ENCODE data around the gene PPP3CA.

Gene PPP3CA

DNA sequence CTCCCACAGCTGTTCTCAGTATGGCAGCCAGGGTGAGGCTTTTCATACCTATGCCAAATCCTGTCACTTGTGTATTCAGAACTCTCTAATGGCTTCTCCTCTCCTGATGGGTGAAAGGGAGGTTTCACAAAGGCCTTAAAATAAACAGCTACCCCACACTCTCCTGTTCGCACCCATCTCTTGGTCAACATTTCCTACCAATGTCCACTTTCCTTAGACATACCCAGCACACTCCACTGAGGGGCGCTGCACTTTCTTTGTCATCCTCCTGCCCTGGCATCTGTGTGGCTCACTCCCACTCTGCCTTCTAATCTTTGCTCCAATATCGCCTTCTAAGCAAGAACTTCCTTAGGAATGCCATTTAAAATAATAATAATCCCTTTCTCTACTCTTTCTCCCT lies 313.3 kb downstream of the PPP3CA start:
- TF ChIP-seq, protein P1, sequence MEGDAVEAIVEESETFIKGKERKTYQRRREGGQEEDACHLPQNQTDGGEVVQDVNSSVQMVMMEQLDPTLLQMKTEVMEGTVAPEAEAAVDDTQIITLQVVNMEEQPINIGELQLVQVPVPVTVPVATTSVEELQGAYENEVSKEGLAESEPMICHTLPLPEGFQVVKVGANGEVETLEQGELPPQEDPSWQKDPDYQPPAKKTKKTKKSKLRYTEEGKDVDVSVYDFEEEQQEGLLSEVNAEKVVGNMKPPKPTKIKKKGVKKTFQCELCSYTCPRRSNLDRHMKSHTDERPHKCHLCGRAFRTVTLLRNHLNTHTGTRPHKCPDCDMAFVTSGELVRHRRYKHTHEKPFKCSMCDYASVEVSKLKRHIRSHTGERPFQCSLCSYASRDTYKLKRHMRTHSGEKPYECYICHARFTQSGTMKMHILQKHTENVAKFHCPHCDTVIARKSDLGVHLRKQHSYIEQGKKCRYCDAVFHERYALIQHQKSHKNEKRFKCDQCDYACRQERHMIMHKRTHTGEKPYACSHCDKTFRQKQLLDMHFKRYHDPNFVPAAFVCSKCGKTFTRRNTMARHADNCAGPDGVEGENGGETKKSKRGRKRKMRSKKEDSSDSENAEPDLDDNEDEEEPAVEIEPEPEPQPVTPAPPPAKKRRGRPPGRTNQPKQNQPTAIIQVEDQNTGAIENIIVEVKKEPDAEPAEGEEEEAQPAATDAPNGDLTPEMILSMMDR (IDR thresholded peaks at IDR 0.05; ENCODE audit: low read length, missing control alignments) = no peak

GRCh38 chr4:101032541-101032940 lies 314.8 kb downstream of the PPP3CA start:
- TF ChIP-seq, protein P1 (IDR thresholded peaks at IDR 0.05; ENCODE audit: low read length, missing control alignments) = no peak
- no peak for DNase-seq (ENCODE audit: low read depth)
- no peak overlapping the region for H3K4me3 ChIP-seq (replicated peaks; ENCODE audit: low read depth, low read length)

More for the DNA sequence above, 313.3 kb downstream of the PPP3CA start:
- no peak for DNase-seq (ENCODE audit: low read depth)
- no peak overlapping the region for H3K4me3 ChIP-seq (replicated peaks; ENCODE audit: low read depth, low read length)

GRCh38 chr4:101031971-101032370 lies 315.4 kb downstream of the PPP3CA start:
- DNase-seq (ENCODE audit: low read depth) = no peak
- no peak overlapping the region for H3K4me3 ChIP-seq (replicated peaks; ENCODE audit: low read depth, low read length)
- TF ChIP-seq, protein P1 (IDR thresholded peaks at IDR 0.05; ENCODE audit: low read length, missing control alignments) = no peak

- DNase-seq (ENCODE audit: low read depth) = no peak
- TF ChIP-seq, protein P1 (IDR thresholded peaks at IDR 0.05; ENCODE audit: low read length, missing control alignments) = no peak
These were observed 318.4 kb downstream of the PPP3CA start for GRCh38 chr4:101028886-101029285.

GRCh38 chr4:101027721-101028120 lies 319.6 kb downstream of the PPP3CA start:
- TF ChIP-seq, protein P1 (IDR thresholded peaks at IDR 0.05; ENCODE audit: low read length, missing control alignments) = no peak
- H3K4me3 ChIP-seq (replicated peaks; ENCODE audit: low read depth, low read length) = no peak overlapping the region
- peak; percentile 73 for DNase-seq (ENCODE audit: low read depth)

More at GRCh38 chr4:101028886-101029285, 318.4 kb downstream of the PPP3CA start:
- no peak overlapping the region for H3K4me3 ChIP-seq (replicated peaks; ENCODE audit: low read depth, low read length)

DNA sequence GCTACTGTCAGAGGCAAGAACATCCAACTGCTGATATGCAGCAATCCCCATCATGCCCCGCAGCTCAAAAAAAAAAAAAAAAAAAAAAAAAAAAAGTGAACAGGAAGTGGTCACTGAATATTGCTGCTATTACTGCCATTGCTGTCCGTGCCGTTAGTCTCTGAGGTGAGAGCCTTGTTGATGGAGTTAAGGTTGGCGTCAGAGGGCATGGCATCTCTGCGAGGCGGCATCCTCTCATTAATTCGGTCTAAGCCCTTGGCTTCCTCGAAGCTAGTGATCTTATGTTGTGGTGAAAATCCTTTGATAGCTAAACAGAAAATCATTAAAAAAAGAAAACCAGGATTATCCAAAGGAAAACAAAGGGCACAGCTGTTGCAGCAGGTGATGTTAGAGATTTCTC lies 321.6 kb downstream of the PPP3CA start:
- TF ChIP-seq, protein P1 (IDR thresholded peaks at IDR 0.05; ENCODE audit: low read length, missing control alignments) = no peak
- no peak overlapping the region for H3K4me3 ChIP-seq (replicated peaks; ENCODE audit: low read depth, low read length)
- DNase-seq (ENCODE audit: low read depth) = no peak

All from fibroblast of pulmonary artery (primary cell).